Measurements from ENCODE around the gene CDKAL1. TPM values are rescaled to one million over a fixed set of nuclear protein-coding genes. Genes with fewer than 3 reads are reported as not detected.

CDKAL1 gene
- total RNA-seq, 1 donor from 2014 or later: 39.6 TPM

DNA sequence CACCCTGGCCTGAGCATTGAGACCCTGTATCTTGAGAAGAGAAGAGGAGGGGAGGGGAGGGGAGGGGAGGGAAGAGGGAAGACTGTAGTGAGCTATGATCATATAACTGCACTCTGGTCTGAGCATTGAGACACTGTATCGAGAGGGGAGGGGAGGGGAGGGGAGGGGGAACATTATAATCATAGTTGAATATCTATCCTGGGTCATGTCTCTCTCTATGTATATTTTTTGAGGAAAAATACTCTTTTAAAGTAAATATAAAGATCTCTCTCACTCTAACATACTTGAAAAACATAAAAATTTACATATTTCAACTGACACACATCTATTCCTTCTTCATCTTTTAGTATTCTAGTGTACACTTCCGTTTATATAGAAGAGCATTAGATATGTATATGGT is 431.0 kb downstream of the CDKAL1 start:
- H3F3A ChIP-seq (ENCODE audit: low read depth): no peaks in the 10 kb centered on the region
- no peaks in the 10 kb centered on the region for H4K20me1 ChIP-seq (ENCODE audit: low read depth)
- H3K36me3 ChIP-seq: no peaks in the 10 kb centered on the region
- Mint-ChIP-seq H3K27ac (no peak overlapping the region), H3K4me3 (no peak overlapping the region), H3K4me1 (peaks cover 11% of the 10 kb centered on the region), H3K9me3 (peaks cover 17% of the 10 kb centered on the region), H3K27me3 (ENCODE audit: insufficient read depth, low read depth) (no peaks in the 10 kb centered on the region), H3K36me3 (peaks cover 11% of the 10 kb centered on the region)
- H3K27ac ChIP-seq: no peak overlapping the region
- H3K9ac ChIP-seq: no peak overlapping the region
- no peak for DNase-seq (ENCODE audit: low spot score)
- TF ChIP-seq, protein P1, sequence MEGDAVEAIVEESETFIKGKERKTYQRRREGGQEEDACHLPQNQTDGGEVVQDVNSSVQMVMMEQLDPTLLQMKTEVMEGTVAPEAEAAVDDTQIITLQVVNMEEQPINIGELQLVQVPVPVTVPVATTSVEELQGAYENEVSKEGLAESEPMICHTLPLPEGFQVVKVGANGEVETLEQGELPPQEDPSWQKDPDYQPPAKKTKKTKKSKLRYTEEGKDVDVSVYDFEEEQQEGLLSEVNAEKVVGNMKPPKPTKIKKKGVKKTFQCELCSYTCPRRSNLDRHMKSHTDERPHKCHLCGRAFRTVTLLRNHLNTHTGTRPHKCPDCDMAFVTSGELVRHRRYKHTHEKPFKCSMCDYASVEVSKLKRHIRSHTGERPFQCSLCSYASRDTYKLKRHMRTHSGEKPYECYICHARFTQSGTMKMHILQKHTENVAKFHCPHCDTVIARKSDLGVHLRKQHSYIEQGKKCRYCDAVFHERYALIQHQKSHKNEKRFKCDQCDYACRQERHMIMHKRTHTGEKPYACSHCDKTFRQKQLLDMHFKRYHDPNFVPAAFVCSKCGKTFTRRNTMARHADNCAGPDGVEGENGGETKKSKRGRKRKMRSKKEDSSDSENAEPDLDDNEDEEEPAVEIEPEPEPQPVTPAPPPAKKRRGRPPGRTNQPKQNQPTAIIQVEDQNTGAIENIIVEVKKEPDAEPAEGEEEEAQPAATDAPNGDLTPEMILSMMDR (IDR thresholded peaks at IDR 0.05): no peak
- TF ChIP-seq EZH2phosphoT487 (IDR thresholded peaks at IDR 0.05): no peak
- H2AFZ ChIP-seq (replicated peaks): no peak overlapping the region
- no peaks in the 10 kb centered on the region for H3K27me3 ChIP-seq
- H3K4me2 ChIP-seq: no peak overlapping the region
- no peaks in the 10 kb centered on the region for H3K9me3 ChIP-seq (ENCODE audit: low read depth)
- no peaks in the 10 kb centered on the region for H3K4me1 ChIP-seq
- no peak overlapping the region for H3K4me3 ChIP-seq
- no peaks in the 10 kb centered on the region for H3K79me2 ChIP-seq (ENCODE audit: low read depth)

DNA sequence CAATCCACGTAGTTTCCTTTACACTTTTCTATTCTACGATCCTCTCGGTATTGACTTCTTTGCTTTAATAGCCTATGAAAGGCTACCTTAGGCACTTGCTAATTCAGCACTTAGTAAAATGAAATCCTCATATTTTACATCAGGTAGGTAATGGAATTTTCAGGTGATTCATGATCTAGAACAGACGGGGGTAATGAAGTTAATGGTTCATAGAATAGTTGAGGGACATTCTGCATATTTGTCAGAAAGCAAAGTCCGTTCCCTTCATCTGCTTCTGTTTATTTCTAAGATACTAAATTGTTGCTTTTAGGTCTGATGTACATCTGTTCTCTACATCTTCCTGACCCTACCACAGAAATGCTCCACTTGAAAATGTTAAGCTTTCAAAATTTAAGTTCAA is 431.7 kb downstream of the CDKAL1 start:
- Histone ChIP-seq H3K4me1 (no peaks in the 10 kb centered on the region), H3K36me3 (no peaks in the 10 kb centered on the region), H3K27ac (no peak overlapping the region), H2AFZ (replicated peaks) (no peak overlapping the region), H3K79me2 (ENCODE audit: low read depth) (no peaks in the 10 kb centered on the region), H3K4me2 (no peak overlapping the region), H3K4me3 (no peak overlapping the region), H3K9ac (no peak overlapping the region), H3K9me3 (ENCODE audit: low read depth) (no peaks in the 10 kb centered on the region), H3K27me3 (no peaks in the 10 kb centered on the region), H3F3A (ENCODE audit: low read depth) (no peaks in the 10 kb centered on the region), H4K20me1 (ENCODE audit: low read depth) (no peaks in the 10 kb centered on the region)
- Mint-ChIP-seq H3K4me1 (peaks cover 11% of the 10 kb centered on the region), H3K9me3 (peaks cover 17% of the 10 kb centered on the region), H3K27me3 (ENCODE audit: insufficient read depth, low read depth) (no peaks in the 10 kb centered on the region), H3K27ac (no peak overlapping the region), H3K4me3 (no peak overlapping the region), H3K36me3 (peaks cover 9% of the 10 kb centered on the region)
- TF ChIP-seq, protein P1 (IDR thresholded peaks at IDR 0.05): no peak
- TF ChIP-seq EZH2phosphoT487 (IDR thresholded peaks at IDR 0.05) (no peak), EZH2 (IDR thresholded peaks at IDR 0.05) (no peak)
- no peak for DNase-seq (ENCODE audit: low spot score)

DNA sequence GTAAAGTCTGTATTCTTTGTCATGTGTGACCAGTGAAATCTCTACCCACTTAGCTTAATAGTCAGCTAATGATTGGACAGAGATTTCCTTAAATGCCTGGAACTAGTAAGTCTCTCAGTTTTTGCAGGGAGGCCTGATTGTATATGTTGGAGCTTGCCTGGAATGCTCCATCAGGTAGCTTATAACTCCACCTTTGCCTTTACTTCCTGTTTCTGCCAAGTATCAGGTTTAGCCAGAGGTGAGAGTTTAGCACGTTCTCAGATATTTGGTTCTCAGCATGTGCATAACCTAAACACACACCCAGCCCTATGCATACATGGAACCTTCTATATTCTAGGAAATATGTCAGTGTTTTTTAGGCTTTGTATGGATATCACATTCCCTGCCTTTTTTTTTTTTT is 435.3 kb downstream of the CDKAL1 start:
- no peaks in the 10 kb centered on the region for H4K20me1 ChIP-seq (ENCODE audit: low read depth)
- DNase-seq (ENCODE audit: low spot score): no peak
- H3F3A ChIP-seq (ENCODE audit: low read depth): no peaks in the 10 kb centered on the region
- no peak overlapping the region for H3K4me3 ChIP-seq
- H3K27ac ChIP-seq: no peak overlapping the region
- Mint-ChIP-seq H3K27ac (no peak overlapping the region), H3K4me1 (no peaks in the 10 kb centered on the region), H3K4me3 (no peak overlapping the region), H3K9me3 (peaks cover 18% of the 10 kb centered on the region), H3K36me3 (peaks cover 6% of the 10 kb centered on the region), H3K27me3 (ENCODE audit: insufficient read depth, low read depth) (no peaks in the 10 kb centered on the region)
- H3K4me1 ChIP-seq: no peaks in the 10 kb centered on the region
- no peaks in the 10 kb centered on the region for H3K27me3 ChIP-seq
- H3K36me3 ChIP-seq: no peaks in the 10 kb centered on the region
- no peaks in the 10 kb centered on the region for H3K9me3 ChIP-seq (ENCODE audit: low read depth)
- no peak overlapping the region for H3K4me2 ChIP-seq
- H2AFZ ChIP-seq (replicated peaks): no peak overlapping the region
- H3K79me2 ChIP-seq (ENCODE audit: low read depth): no peaks in the 10 kb centered on the region
- H3K9ac ChIP-seq: no peak overlapping the region
- TF ChIP-seq EZH2 (IDR thresholded peaks at IDR 0.05) (no peak), EZH2phosphoT487 (IDR thresholded peaks at IDR 0.05) (no peak)
- TF ChIP-seq, protein P1 (IDR thresholded peaks at IDR 0.05): no peak

Data from neural progenitor cell (in vitro differentiated cells).